HepG2 (cell line): ENCODE data around the gene RPL21. TPM values are rescaled to one million over a fixed set of nuclear protein-coding genes. Genes with fewer than 3 reads are reported as not detected.

Experiments
- ATAC-seq: fragments of 200-7000 bp; cut with Tn5 transposase; 3 replicates; pipeline ENCODE4 v1.9.1; 2020; ENCODE audit warnings: mild to moderate bottlenecking, moderate library complexity
- BruUV-seq: library from RNA; stranded (reverse); fragments of 400-500 nt; replicated peaks from 2 replicates; lab custom pipeline; 2021; lab: Mats Ljungman, UMichigan
- CTCF ChIA-PET: fragments of 300-600 bp; formaldehyde crosslinking; extraction: SDS; loops from one replicate; lab custom pipeline; 2021; ENCODE audit warnings: low total read pairs, inconsistent platforms, low intra/inter-chr PET ratio; lab: Yijun Ruan, JAX
- POLR2A ChIA-PET: fragments of 350-600 bp; sonication (Branson Sonifier 250); formaldehyde crosslinking; loops from one replicate; lab custom pipeline; 2020; ENCODE audit warnings: antibody characterized with exemption, inconsistent platforms; lab: Yijun Ruan, JAX
- DNase-seq: peaks from one replicate; pipeline ENCODE4 v3.0.0-alpha.2; 2015; ENCODE audit warnings: low spot score
- FAIRE-seq: peaks from 3 replicates; lab custom pipeline; 2011; peaks lifted over from hg19 to GRCh38; lab: Jason Lieb, UNC
- H2AFZ ChIP-seq: one replicate; pipeline ENCODE4 v1.6.1; 2011; ENCODE audit warnings: low read length, inconsistent platforms
- H3K27ac ChIP-seq: fragments of 300-600 bp; 3 replicates; pipeline ENCODE4 v1.8.0; 2011; ENCODE audit warnings: mixed run types, mild to moderate bottlenecking, mixed read lengths, low read length, inconsistent platforms; ENCODE audit not compliant: insufficient read depth; ENCODE audit errors: extremely low read length
- H3K27me3 ChIP-seq, 2 experiments: fragments of 200-600 bp in 1 of 2; 2 replicates in 1 of 2; 3 replicates in 1 of 2; pipeline versions ENCODE4 v1.6.0 to v1.8.0; 2011; ENCODE audit warnings: low read length in 2 of 2, mild to moderate bottlenecking in 2 of 2, moderate library complexity in 2 of 2, inconsistent platforms in 1 of 2; ENCODE audit not compliant: insufficient read depth in 2 of 2, control insufficient read depth in 1 of 2
- H3K36me3 ChIP-seq, 2 experiments: fragments of 200-600 bp in 1 of 2; replicated peaks in 1 of 2; 2 replicates in 1 of 2; 3 replicates in 1 of 2; pipeline versions ENCODE4 v1.5.1 to v1.8.0; 2011; ENCODE audit warnings: low read length in 2 of 2, inconsistent platforms in 1 of 2; ENCODE audit not compliant: insufficient read depth in 2 of 2, control insufficient read depth in 1 of 2
- H3K4me1 ChIP-seq: 2 replicates; pipeline ENCODE4 v1.5.1; 2012; ENCODE audit warnings: low read length, inconsistent platforms; ENCODE audit not compliant: insufficient read depth
- H3K4me2 ChIP-seq: 2 replicates; pipeline ENCODE4 v1.6.0; 2011; ENCODE audit warnings: low read depth, low read length, inconsistent platforms
- H3K4me3 ChIP-seq, 3 experiments: fragments of 200-600 bp in 1 of 3; sonication (generic), shearing (Covaris generic) in 1 of 3; replicated peaks in 1 of 3; 2 replicates each; pipeline ENCODE4 v1.5.1; 2011 to 2016; ENCODE audit warnings: low read length in 3 of 3, inconsistent platforms in 2 of 3, low read depth in 2 of 3, mild to moderate bottlenecking in 2 of 3, control low read depth in 1 of 3, mixed read lengths in 1 of 3; ENCODE audit not compliant: insufficient read depth in 1 of 3
- H3K79me2 ChIP-seq: one replicate; pipeline ENCODE4 v1.6.1; 2011; ENCODE audit warnings: low read length, inconsistent platforms; ENCODE audit not compliant: insufficient read depth
- H3K9ac ChIP-seq: 2 replicates; pipeline ENCODE4 v1.6.0; 2011; ENCODE audit warnings: mild to moderate bottlenecking, low read depth, low read length, inconsistent platforms; ENCODE audit not compliant: insufficient read depth
- H3K9me3 ChIP-seq: 2 replicates; pipeline ENCODE4 v1.5.1; 2012; ENCODE audit warnings: mild to moderate bottlenecking, low read length
- H4K20me1 ChIP-seq: 2 replicates; pipeline ENCODE4 v1.6.0; 2011; ENCODE audit warnings: inconsistent platforms, mild to moderate bottlenecking, low read length, moderate library complexity; ENCODE audit not compliant: insufficient read depth
- HDAC2 ChIP-seq: sonication (generic); formaldehyde crosslinking; IDR thresholded peaks from 2 replicates; pipeline ENCODE4 v1.4.0; 2020; ENCODE audit warnings: missing genetic modification reagents
- KAT8 ChIP-seq: IDR thresholded peaks from 2 replicates; pipeline ENCODE4 v1.6.1; 2016; ENCODE audit warnings: missing genetic modification reagents, missing compliant biosample characterization
- KDM5A ChIP-seq: fragments of 200-600 bp; sonication (generic); IDR thresholded peaks from 2 replicates; pipeline ENCODE4 v1.7.0; 2018; ENCODE audit warnings: antibody characterized with exemption, mild to moderate bottlenecking, low read length, borderline replicate concordance
- KLF12 ChIP-seq: sonication (generic); formaldehyde crosslinking; IDR thresholded peaks from 2 replicates; pipeline ENCODE4 v1.4.0; 2020; ENCODE audit warnings: missing genetic modification reagents, borderline replicate concordance
- MTF2 ChIP-seq: sonication (generic); formaldehyde crosslinking; IDR thresholded peaks from 2 replicates; pipeline ENCODE4 v1.5.0; 2020; ENCODE audit warnings: missing genetic modification reagents, borderline replicate concordance
- NR2F1 ChIP-seq, 2 experiments: fragments of 450-650 bp in 1 of 2; formaldehyde crosslinking in 1 of 2; IDR thresholded peaks; 2 replicates each; pipeline versions ENCODE4 v1.5.0 to v1.6.1; 2016 to 2020; ENCODE audit warnings: mild to moderate bottlenecking in 1 of 2, missing compliant biosample characterization in 1 of 2, missing genetic modification reagents in 1 of 2, moderate library complexity in 1 of 2
- NR3C1 ChIP-seq: sonication (generic); formaldehyde crosslinking; IDR thresholded peaks from 2 replicates; pipeline ENCODE4 v1.4.0; 2020; ENCODE audit warnings: missing genetic modification reagents
- TGIF2 ChIP-seq: IDR thresholded peaks from 2 replicates; pipeline ENCODE4 v1.6.1; 2016; ENCODE audit warnings: control low read depth, missing compliant biosample characterization
- U2AF2 ChIP-seq: fragments of 200-400 bp; formaldehyde crosslinking; IDR thresholded peaks from 2 replicates; pipeline ENCODE4 v1.6.1; 2017; ENCODE audit warnings: low read depth, mild to moderate bottlenecking, low read length
- ZFP90 ChIP-seq: sonication (generic); formaldehyde crosslinking; IDR thresholded peaks from 2 replicates; pipeline ENCODE4 v1.8.0; 2022; ENCODE audit warnings: missing genetic modification reagents, mild to moderate bottlenecking, inconsistent platforms, borderline replicate concordance
- ZNF552 ChIP-seq: sonication (generic); formaldehyde crosslinking; IDR thresholded peaks from 2 replicates; pipeline ENCODE4 v1.9.0; 2022; ENCODE audit warnings: missing genetic modification reagents, mild to moderate bottlenecking, borderline replicate concordance
- ZNF572 ChIP-seq: sonication (generic); formaldehyde crosslinking; IDR thresholded peaks from 2 replicates; pipeline ENCODE4 v1.5.1; 2020; ENCODE audit warnings: mild to moderate bottlenecking, missing genetic modification reagents
- ZNF670 ChIP-seq: sonication (generic); formaldehyde crosslinking; IDR thresholded peaks from 2 replicates; pipeline ENCODE4 v1.8.0; 2022; ENCODE audit warnings: mild to moderate bottlenecking, missing genetic modification reagents, borderline replicate concordance
- ZNF75D ChIP-seq: sonication (generic); formaldehyde crosslinking; IDR thresholded peaks from 2 replicates; pipeline ENCODE4 v1.8.1; 2023; ENCODE audit warnings: missing genetic modification reagents, mild to moderate bottlenecking, borderline replicate concordance
- WGBS: methylation state at CpG from one replicate; pipeline ENCODE4 v1.1.6; 2017; ENCODE audit warnings: low lambda C conversion rate; 5-methylcytosine and 5-hydroxymethylcytosine counted together
- in situ Hi-C: cut with HindIII; loops from 2 replicates; pipeline ENCODE4 v1.10.0; 2017; ENCODE audit warnings: low pct_unique_long_range_greater_than_20kb; ENCODE audit not compliant: extremely low pct_ligation_motif_present
- intact Hi-C: fragments of 100-400 bp; cut with micrococcal nuclease; formaldehyde crosslinking; loops from one replicate; pipeline ENCODE4 v1.10.0; 2022; ENCODE audit not compliant: unreplicated experiment
- polyA plus RNA-seq, 8 experiments: library from polyadenylated mRNA; depleted of rRNA in 3 of 8; stranded (reverse) in 7 of 8; unstranded in 1 of 8; fragments of >200 nt; fragmentation: Illumina TruSeq in 4 of 8; extraction: Trizol in 4 of 8; gene quantifications; 2 replicates each; pipeline versions ENCODE4 v1.2.1 to v1.2.3, GENCODE V29; 2011 to 2016; ENCODE audit warnings: low read depth in 4 of 8, missing spikeins in 1 of 8, mixed read lengths in 1 of 8; ENCODE audit not compliant: insufficient read depth in 1 of 8
- total RNA-seq, 5 experiments: library from RNA; depleted of rRNA; stranded (reverse); fragments of >200 nt; fragmentation: Illumina TruSeq; extraction: Trizol; gene quantifications; 2 replicates each; pipeline ENCODE4 v1.2.3, GENCODE V29; 2016; ENCODE audit warnings: low read depth in 1 of 5
- TF ChIP-seq, protein P1 (sequence below): sonication (generic); formaldehyde crosslinking; IDR thresholded peaks from 2 replicates; pipeline ENCODE4 v1.5.1; 2020; ENCODE audit warnings: missing genetic modification reagents, mild to moderate bottlenecking, borderline replicate concordance

Gene RPL21
- total and polyA plus RNA-seq, 2 of the 13 experiments (the other 11 are each of a cell fraction or from before 2014, with no cell fraction given), result 1,234 to 1,261 TPM

DNA sequence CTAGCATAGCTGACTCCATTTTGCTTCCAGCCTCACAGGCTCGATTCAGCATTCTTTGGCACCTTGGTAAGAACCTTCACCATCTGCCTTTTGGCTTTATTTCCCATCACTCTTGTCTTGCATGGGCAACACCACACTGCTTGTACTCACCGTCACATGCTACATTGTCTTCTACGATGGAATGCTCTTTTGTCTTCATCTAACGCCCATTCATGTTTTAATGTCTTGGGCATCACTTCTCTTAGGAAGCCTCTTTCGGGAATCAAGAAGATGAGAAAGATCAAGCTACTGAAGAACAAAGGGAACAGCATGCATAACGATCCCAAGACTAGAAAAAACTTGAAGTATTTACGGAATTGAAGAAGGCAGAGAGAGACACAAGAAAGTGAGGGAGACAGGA lies 5.7 kb upstream of the RPL21 start (continued):
- TF ChIP-seq HDAC2 (CRISPR knock-in tag) (no peak), ZNF572 (CRISPR knock-in tag) (no peak)
- TF ChIP-seq, all 625 proteins: peak for 0

DNA sequence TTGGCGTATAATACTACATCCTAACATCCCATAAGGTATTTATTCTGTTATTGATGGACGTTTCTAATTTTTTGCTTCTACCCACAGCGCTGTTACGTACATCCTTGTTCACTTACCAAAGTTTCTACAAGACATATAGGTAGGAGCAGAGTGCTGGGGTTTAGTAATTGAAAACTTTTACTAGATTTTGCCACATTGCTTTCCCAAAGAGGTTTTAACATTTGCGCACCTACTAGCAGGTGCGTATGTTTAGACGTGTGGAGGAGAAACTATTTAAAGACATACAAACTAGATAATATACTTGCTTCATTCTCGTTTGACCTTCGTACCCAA lies 559 bp upstream of the RPL21 start:
- intact Hi-C loops, result loop anchor here (1.0 to 5.0 kb wide), 3 partner anchors 78 to 259 kb away; partner anchors contain the start of gene USP12
- TSS peak; percentile 93 for BruUV-seq
- H3K79me2 ChIP-seq, result peaks cover 54% of the 10 kb centered on the region

More for the DNA sequence above, 559 bp upstream of the RPL21 start:
- in situ Hi-C loops, result no loop called here
- peak overlapping the region; percentile 92 for H3K27ac ChIP-seq
- H3K27me3 ChIP-seq, result no peaks in the 10 kb centered on the region; a peak in 1 of 5 replicates
- peaks cover 3 to 17% of the 10 kb centered on the region in 2 experiments for H3K36me3 ChIP-seq
- H3K4me3 ChIP-seq, result peak overlapping the region; percentile 84 to 89 (median 85)
- H2AFZ ChIP-seq, result peak overlapping the region; percentile 61
- WGBS, result 1% methylated on average over 9 of the region's 9 CpGs
- H4K20me1 ChIP-seq, result peaks cover 30% of the 10 kb centered on the region
- DNase-seq, result no peak
- FAIRE-seq, result no peak
- CTCF ChIA-PET, result no interaction called here
- H3K4me2 ChIP-seq, result peak overlapping the region; percentile 84
- no peaks in the 10 kb centered on the region for H3K9me3 ChIP-seq
- POLR2A ChIA-PET, result interaction anchor here (0.7 to 1.1 kb wide), 7 partner anchors 12 to 268 kb away, joined by 3 to 9 read pairs (median 3); partner anchors contain the start of gene RASL11A
- ATAC-seq, result peak; percentile 10; the same call in 2 of the 3 replicates
- H3K9ac ChIP-seq, result peak overlapping the region; percentile 99
- peaks cover 38% of the 10 kb centered on the region for H3K4me1 ChIP-seq
- TF ChIP-seq KAT8 (CRISPR knock-in tag) (no peak), NR3C1 (CRISPR knock-in tag) (no peak), ZNF552 (CRISPR knock-in tag) (no peak), ZNF670 (CRISPR knock-in tag) (no peak), NR2F1 (CRISPR knock-in tag; IDR thresholded peaks at IDR 0.05) (0 out of 4 replicates have a peak, but pooled peaks of 1 of the 2 experiments have one; percentile 7), ZNF75D (no peak), U2AF2 (no peak), ZFP90 (CRISPR knock-in tag) (no peak), MTF2 (CRISPR knock-in tag) (no peak), KLF12 (CRISPR knock-in tag) (peak; percentile 5; the same call in 1 of the 2 replicates), TGIF2 (CRISPR knock-in tag) (no peak), KDM5A (0 out of 2 replicates have a peak, but pooled peaks have one; percentile 66)
- TF ChIP-seq, protein P1, sequence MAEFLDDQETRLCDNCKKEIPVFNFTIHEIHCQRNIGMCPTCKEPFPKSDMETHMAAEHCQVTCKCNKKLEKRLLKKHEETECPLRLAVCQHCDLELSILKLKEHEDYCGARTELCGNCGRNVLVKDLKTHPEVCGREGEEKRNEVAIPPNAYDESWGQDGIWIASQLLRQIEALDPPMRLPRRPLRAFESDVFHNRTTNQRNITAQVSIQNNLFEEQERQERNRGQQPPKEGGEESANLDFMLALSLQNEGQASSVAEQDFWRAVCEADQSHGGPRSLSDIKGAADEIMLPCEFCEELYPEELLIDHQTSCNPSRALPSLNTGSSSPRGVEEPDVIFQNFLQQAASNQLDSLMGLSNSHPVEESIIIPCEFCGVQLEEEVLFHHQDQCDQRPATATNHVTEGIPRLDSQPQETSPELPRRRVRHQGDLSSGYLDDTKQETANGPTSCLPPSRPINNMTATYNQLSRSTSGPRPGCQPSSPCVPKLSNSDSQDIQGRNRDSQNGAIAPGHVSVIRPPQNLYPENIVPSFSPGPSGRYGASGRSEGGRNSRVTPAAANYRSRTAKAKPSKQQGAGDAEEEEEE (CRISPR knock-in tag), result no peak
